Activated T-helper 9 cell treated with anti-CD3 and anti-CD28 coated beads, Interleukin-2, amount 50 U/mL, for 16 hours (primary cell): ENCODE data around the gene ATG5.

Source experiments
- DNase-seq: peaks from one replicate; pipeline ENCODE4 v3.0.0-alpha.2; 2020; ENCODE audit warnings: low read depth

ATG5 gene

DNA sequence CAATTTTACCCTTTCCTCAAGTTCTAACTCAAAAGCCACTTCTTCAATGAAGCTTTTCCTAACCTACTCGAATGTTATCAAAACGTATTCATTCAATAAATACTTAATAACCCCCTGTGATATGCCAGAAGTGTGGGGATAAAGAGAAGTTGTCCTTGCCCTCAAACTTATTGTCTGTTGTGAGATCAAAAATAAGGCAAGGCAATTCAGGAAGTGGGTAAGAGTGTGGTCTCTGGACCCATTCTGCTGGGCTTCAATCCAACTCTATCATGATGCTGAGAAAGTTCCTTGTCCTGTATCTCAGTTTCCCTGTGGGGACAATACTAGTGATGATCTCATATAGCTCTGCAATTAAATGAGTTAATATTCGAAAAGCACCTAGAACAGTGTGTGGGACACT is 146.7 kb downstream of the ATG5 start:
- no peak for DNase-seq

- no peak for DNase-seq
Observed at GRCh38 chr6:106177786-106178185, 147.8 kb downstream of the ATG5 start.

- no peak for DNase-seq
Observed at GRCh38 chr6:106173124-106173879, 152.3 kb downstream of the ATG5 start.

DNA sequence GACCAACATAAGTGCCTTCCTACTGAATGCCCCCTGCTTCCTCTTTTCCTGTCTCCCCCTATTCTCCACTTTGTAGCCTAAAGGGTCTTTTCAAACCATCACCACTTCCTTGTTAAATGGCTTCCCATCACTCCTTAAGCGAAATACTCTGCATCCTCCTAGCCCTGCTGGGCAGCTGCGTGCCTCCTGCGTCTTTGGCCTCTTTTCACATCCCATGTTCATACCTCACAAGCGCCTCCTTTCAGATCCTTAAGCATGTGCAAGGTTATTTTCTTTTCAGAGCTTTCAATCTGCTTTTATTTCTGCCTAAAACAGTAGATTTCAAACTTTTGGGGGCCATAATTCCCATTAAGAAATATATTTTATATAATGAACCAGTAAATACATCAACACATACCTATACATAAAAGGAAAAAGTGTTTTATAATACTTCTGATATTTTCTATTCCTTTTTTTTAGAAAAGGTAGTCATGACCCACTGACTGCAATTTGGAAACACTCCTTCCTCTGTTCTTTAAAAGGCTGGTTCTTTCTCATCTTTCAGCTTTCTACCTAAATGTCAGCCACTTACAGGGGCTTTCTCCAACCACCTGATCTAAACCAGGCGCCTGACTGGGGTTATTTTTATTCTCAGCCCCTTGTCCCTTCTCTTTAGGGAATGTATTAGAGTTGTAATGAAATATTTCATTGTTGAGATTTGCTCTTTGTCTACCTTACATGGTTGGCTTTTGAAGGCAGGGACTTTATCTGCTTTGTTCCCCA is 155.3 kb downstream of the ATG5 start:
- DNase-seq: no peak

GRCh38 chr6:106169517-106169916 is 156.0 kb downstream of the ATG5 start:
- DNase-seq: no peak

GRCh38 chr6:106168097-106168888 is 157.3 kb downstream of the ATG5 start:
- no peak for DNase-seq

DNA sequence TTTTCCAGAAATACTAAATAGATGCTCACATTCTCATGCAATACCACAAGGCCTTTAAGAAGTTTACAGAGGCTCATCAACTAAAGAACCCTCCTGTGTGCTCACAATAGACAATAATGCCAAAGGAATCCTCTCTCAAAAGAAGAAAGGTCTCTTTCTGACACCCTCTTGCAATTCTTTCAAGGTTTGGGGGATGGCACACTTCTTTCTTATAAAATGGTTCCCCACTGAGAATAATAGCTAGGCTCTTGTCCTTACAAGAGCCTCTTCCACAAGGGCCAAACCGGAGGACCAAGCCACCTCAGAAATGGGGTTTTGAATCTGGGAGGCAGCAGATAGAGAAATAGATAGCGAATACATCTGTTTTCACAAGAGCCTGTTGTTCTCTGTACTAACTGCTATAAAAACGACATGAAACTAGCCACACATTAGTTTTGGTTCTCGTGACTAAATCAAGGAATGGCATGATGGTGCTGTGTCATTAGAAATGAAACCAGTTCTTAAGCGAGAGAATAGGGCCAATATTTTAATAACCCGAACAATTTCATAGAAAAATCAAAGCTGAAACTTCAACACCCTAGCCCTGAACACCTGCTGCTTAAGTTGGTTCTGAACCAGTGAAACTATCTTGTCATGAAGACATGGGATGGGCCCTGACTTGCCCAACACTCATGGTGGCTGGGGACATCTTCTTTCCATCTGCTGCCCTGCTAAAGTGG is 158.3 kb downstream of the ATG5 start:
- DNase-seq: no peak

GRCh38 chr6:106165885-106166485 is 159.6 kb downstream of the ATG5 start:
- no peak for DNase-seq

- peak; percentile 58 for DNase-seq
Observed at GRCh38 chr6:106163966-106164877, 161.3 kb downstream of the ATG5 start.

DNA sequence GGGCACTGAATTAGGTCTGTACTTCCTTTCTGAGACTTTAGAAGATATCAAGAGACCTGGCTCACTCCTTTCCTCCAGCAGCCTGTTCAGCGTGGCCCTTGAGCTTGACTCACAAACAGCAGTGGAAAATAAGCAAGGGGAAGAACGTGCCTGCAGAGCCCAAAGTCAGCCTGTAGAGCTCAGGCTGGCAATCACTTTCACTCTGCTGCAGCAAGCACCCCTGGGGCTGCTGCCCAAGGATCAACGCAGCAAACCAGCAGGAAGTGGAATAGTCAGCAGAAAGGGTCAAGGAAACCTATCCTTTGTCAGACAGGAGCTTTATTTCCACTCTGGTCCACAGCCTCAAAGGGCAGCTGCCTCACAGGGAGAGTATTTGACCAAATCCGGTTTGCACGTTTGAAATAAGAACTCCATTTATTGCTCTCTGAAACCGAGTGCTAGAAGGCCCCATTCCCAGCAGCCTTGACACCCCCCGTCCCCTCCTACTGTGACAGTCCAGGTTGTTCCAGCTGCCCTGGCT is 162.1 kb downstream of the ATG5 start:
- peak; percentile 31 for DNase-seq

DNA sequence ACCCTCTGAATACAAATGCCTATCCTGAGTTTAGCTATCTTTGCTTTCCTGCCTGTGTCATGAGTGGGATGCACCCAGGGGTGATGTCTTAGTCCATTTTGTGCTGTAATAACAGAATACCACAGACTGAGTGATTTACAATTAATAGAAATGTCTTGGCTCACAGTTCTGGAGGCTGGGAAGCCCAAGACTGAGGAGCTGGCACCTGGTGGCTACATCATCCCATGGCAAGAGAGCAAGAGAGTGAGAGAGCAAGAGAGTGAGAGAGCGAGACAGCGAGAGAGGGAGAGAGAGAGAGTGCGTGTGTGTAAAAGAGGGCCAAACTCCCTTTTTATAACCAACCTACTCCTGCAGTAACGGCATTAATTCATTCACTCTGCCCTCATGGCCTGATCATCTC is 162.6 kb downstream of the ATG5 start:
- no peak for DNase-seq

- no peak for DNase-seq
Observed at GRCh38 chr6:106161893-106162292, 163.7 kb downstream of the ATG5 start.

DNA sequence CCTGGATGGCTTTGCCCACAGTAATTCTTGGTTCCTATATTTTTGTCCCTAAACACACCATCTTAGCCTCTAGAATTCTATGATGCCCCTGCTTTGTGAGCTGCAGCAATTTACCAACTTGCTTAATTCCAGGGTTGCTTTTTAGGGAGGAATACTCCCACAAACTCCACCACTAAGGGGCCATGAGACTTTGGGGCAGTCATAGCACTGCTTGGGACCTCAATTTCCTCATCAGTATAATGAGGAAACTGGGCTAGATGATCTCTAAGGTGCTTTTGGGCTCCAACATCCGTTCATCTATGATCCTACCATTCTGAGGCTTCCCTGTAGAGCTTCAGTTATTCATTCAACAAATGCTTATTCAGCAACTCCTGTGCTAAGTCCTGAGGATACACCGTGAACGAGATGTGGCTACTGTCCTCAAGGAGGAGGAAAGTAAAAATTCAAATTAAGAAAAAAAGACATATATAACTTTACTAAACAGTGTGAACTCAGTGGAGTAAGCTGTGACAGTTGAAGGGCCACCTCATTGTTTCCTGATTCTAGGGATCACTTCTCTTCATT is 164.2 kb downstream of the ATG5 start:
- DNase-seq: no peak

DNA sequence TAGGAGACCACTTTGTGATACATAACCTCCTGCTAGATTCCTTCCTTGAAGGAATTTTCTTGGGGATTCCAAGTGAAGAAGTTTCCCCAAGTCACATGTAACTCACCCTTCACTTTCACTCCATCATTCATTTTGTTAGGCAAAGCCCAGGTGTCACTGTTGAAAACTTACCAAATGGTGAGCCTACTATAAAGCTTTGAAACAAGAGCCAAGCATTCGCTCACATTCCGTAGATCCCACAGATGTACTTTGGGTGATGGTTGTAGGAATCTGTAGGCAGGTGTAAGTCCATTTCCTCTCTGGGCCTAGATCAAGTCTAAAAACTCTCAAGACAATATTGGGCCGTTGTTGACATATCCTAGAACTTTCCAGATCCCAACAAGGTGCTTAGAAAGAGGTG is 165.4 kb downstream of the ATG5 start:
- DNase-seq: no peak

DNA sequence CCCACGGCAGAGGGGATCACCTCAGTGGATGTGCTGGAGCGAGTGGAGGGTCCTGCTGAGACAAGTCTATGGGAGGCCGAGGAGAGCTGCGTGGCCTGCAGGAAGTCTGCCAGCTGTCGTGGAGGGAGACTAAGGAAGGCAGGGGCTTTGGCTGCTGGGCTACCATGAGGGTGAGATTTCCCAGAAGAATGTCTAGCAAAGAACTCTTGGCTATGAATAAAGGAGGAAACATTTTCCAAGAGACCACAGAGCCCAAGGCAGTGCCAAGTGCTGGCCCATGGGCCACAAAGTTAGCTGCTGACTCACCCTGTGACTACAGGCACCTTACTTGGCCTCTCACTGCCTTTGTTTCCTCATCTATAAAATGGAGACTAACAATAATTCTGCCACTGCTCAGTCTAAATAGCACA is 166.0 kb downstream of the ATG5 start:
- DNase-seq: no peak

- DNase-seq: no peak
Observed at GRCh38 chr6:106158816-106159215, 166.7 kb downstream of the ATG5 start.

- no peak for DNase-seq
Observed at GRCh38 chr6:106156863-106157262, 168.7 kb downstream of the ATG5 start.

GRCh38 chr6:106156413-106156812 is 169.1 kb downstream of the ATG5 start:
- no peak for DNase-seq

DNA sequence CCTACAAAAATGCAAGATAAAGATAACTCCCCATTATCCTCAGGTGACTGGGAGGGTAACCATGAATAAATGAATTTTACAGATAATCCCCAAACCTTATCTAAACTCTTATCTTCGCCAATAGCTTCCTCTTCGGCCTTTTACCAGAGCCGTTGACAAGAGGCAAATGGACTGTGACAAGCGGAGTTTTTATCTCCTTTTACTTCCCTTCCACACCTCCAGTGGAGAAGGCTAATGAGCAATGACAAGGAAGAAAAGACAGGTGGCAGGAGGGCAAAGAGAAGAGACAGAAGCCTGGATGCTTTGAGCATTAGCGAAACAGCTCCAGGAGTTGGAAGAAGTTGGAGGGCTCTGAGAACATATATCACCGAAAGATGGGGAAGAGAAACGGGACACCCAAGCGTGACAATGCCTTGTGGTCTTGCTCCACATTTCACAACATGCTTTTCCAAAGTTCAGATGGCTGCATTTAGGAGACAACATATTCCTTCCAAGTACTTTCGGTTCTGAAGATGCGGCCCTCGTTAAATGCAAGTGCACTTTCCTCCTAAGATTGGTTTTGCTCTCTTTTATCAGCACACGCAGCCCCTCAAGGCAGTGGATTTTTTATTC is 170.2 kb downstream of the ATG5 start:
- no peak for DNase-seq

- no peak for DNase-seq
Observed at GRCh38 chr6:106154326-106154725, 171.2 kb downstream of the ATG5 start.
